Bronchial epithelial cell (primary cell): ENCODE measurements around the gene SLC16A3. TPM values are rescaled to one million over a fixed set of nuclear protein-coding genes. Genes with fewer than 3 reads are reported as not detected.

ENCODE experiments used
- DNase-seq: peaks from one replicate; pipeline ENCODE4 v3.0.0-alpha.2; 2010; ENCODE audit warnings: low read depth
- FAIRE-seq: peaks from 2 replicates; lab custom pipeline; 2011; peaks lifted over from hg19 to GRCh38; lab: Jason Lieb, UNC
- H3K27me3 ChIP-seq: 2 replicates; pipeline ENCODE4 v1.5.1; 2011; ENCODE audit warnings: low read length; ENCODE audit not compliant: control insufficient read depth, insufficient read depth
- H3K36me3 ChIP-seq: 2 replicates; pipeline ENCODE4 v1.5.1; 2011; ENCODE audit warnings: low read length; ENCODE audit not compliant: control insufficient read depth, insufficient read depth
- H3K4me3 ChIP-seq: 2 replicates; pipeline ENCODE4 v1.5.1; 2011; ENCODE audit warnings: mild to moderate bottlenecking, low read depth, low read length, control low read depth
- total RNA-seq: library from RNA; depleted of rRNA; stranded (reverse); fragments of >200 nt; gene quantifications from 2 replicates; pipeline ENCODE4 v1.2.1, GENCODE V29; 2014
- TF ChIP-seq, protein P1 (sequence below): IDR thresholded peaks from 2 replicates; pipeline ENCODE4 v1.5.1; 2011; ENCODE audit warnings: mild to moderate bottlenecking, moderate library complexity, low read length, control low read depth, inconsistent platforms; ENCODE audit not compliant: insufficient read depth, severe bottlenecking

The SLC16A3 gene
- total RNA-seq, 1 donor from 2014 or later: 162 TPM

- no peak for FAIRE-seq
- TF ChIP-seq, protein P1, sequence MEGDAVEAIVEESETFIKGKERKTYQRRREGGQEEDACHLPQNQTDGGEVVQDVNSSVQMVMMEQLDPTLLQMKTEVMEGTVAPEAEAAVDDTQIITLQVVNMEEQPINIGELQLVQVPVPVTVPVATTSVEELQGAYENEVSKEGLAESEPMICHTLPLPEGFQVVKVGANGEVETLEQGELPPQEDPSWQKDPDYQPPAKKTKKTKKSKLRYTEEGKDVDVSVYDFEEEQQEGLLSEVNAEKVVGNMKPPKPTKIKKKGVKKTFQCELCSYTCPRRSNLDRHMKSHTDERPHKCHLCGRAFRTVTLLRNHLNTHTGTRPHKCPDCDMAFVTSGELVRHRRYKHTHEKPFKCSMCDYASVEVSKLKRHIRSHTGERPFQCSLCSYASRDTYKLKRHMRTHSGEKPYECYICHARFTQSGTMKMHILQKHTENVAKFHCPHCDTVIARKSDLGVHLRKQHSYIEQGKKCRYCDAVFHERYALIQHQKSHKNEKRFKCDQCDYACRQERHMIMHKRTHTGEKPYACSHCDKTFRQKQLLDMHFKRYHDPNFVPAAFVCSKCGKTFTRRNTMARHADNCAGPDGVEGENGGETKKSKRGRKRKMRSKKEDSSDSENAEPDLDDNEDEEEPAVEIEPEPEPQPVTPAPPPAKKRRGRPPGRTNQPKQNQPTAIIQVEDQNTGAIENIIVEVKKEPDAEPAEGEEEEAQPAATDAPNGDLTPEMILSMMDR: no peak
- H3K36me3 ChIP-seq: peaks cover 49% of the 10 kb centered on the region
Observed at GRCh38 chr17:82240506-82241182, 11.8 kb downstream of the SLC16A3 start.

GRCh38 chr17:82241183-82241925, 12.5 kb downstream of the SLC16A3 start:
- TF ChIP-seq, protein P1: no peak
- FAIRE-seq: peak; percentile 60
- Histone ChIP-seq H3K4me3 (no peak overlapping the region), H3K27me3 (no peaks in the 10 kb centered on the region), H3K36me3 (peaks cover 51% of the 10 kb centered on the region)
- DNase-seq: peak; percentile 75

More at GRCh38 chr17:82240506-82241182, 11.8 kb downstream of the SLC16A3 start:
- H3K4me3 ChIP-seq: no peak overlapping the region
- no peaks in the 10 kb centered on the region for H3K27me3 ChIP-seq
- no peak for DNase-seq

DNA sequence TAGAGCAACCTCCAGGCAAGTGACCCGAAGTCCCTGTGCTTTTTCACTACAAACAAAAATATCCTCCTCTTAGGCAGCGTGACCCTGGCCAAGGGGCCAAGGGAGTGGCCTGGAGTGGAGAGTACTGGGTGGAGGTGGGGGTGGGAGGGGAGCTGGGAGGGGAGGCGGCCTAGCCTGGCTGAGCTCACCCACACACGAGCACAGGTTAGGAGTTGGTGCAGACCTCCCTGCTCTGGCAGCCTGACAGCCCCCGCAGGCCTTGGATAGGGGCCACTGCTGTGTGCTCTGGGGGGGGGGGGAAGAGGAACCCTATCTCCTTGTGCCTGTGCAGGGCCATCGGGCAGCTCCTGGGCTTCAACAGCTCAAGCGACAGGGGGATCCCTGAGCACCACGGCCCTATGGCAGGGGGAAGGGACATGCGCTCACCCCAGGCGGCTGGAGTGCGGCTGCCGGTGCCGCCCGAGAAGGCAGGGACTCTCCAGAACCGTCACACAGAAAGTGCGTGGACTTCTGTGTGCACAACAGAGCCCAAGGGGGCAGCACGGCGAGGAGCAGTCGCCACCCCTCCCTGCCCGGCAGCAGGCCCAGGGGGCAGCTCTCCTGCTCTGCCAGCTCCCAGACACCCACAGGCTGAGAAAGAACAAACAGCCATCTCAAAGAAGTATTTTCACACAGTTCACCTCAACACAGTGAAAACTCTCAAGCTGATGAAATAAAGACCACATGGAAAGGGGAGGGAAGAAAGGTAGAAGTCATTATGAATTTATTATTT, 13.3 kb downstream of the SLC16A3 start:
- TF ChIP-seq, protein P1: no peak
- no peak overlapping the region for H3K4me3 ChIP-seq
- H3K36me3 ChIP-seq: peaks cover 49% of the 10 kb centered on the region
- FAIRE-seq (no peak), DNase-seq (peak; percentile 41)
- no peaks in the 10 kb centered on the region for H3K27me3 ChIP-seq

DNA sequence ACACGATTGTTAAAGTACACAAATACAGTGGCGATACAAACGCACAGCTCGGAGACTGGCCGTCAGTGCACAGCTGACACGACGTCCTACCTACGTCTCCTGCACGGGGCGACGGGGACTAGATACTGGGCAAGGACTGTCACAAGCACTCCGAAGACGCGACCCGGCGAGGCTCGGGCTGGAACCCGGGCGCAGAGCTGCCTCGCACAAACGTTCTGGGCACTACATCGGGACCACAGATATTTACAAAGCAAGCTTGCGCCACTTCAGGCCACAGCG, 13.8 kb downstream of the SLC16A3 start:
- H3K27me3 ChIP-seq: no peaks in the 10 kb centered on the region
- FAIRE-seq: no peak
- TF ChIP-seq, protein P1: no peak
- no peak overlapping the region for H3K4me3 ChIP-seq
- DNase-seq: no peak
- peaks cover 46% of the 10 kb centered on the region for H3K36me3 ChIP-seq

GRCh38 chr17:82242977-82243647, 14.3 kb downstream of the SLC16A3 start:
- no peak for FAIRE-seq
- DNase-seq: peak; percentile 67
- Histone ChIP-seq H3K36me3 (peaks cover 45% of the 10 kb centered on the region), H3K27me3 (no peaks in the 10 kb centered on the region), H3K4me3 (no peak overlapping the region)
- TF ChIP-seq, protein P1: no peak
